ENCODE measurements around the gene TAOK2.

DNA sequence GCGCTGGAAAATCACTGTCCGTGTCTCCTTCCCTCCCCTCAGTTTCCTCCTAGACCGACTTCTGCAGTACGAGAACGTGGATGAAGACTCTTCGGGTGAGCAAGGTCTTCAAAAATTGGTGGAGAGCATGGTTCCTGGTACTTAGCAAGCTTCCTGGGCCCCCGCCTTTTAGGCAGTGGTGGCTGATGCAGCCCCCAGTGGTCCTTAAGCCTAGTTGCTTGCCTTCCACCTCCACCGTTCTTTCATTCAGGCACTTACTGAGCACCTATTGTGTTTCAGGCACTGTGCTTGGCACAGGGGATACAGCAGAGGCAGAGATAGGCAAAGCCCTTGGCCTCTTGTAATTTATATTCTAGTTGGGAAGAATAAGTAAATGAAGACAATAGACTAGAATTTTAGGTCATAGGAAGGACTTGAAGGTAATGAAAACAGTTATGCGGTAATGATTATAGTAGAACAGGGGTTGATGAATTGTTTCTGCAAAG lies 23.1 kb downstream of the TAOK2 start:
- TF ChIP-seq POLR2A (IDR thresholded peaks at IDR 0.05) = no peak
- TF ChIP-seq, protein P1, sequence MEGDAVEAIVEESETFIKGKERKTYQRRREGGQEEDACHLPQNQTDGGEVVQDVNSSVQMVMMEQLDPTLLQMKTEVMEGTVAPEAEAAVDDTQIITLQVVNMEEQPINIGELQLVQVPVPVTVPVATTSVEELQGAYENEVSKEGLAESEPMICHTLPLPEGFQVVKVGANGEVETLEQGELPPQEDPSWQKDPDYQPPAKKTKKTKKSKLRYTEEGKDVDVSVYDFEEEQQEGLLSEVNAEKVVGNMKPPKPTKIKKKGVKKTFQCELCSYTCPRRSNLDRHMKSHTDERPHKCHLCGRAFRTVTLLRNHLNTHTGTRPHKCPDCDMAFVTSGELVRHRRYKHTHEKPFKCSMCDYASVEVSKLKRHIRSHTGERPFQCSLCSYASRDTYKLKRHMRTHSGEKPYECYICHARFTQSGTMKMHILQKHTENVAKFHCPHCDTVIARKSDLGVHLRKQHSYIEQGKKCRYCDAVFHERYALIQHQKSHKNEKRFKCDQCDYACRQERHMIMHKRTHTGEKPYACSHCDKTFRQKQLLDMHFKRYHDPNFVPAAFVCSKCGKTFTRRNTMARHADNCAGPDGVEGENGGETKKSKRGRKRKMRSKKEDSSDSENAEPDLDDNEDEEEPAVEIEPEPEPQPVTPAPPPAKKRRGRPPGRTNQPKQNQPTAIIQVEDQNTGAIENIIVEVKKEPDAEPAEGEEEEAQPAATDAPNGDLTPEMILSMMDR (IDR thresholded peaks at IDR 0.05) = no peak

All from testis (tissue), 2 donors.